ENCODE results near the gene TIMP2.

DNA sequence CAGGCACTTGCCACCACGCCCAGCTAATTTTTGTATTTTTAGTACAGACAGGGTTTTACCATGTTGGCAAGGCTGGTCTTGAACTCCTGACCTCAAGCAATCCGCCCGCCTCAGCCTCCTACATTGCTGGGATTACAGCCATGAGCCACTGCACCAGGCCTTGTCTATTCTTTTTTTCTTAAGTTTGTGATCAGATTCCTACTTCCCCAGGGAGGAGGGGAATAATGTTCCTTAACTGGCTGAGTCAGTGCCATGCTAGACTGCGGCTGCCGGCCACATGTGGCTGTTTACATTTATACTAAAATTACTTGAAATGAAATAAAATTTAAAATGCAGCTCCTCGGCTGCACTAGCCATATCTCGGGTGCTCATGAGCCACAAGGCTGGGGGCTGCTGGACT is 56.8 kb downstream of the TIMP2 start:
- TF ChIP-seq POLR2AphosphoS5 (IDR thresholded peaks at IDR 0.05): no peak
- TF ChIP-seq POLR2A (IDR thresholded peaks at IDR 0.05): no peak

Data from breast epithelium (tissue), 3 donors.